Measurements from ENCODE around the gene OBP2B. TPM values are rescaled to one million over a fixed set of nuclear protein-coding genes. Genes with fewer than 3 reads are reported as not detected.
"Not testable (repeated sequence)": the region's sequence is repeated elsewhere in the genome, so short reads cannot be mapped to it uniquely, and the experiment has no call there.

OBP2B gene
- polyA plus RNA-seq, 3 donors, result not detected

DNA sequence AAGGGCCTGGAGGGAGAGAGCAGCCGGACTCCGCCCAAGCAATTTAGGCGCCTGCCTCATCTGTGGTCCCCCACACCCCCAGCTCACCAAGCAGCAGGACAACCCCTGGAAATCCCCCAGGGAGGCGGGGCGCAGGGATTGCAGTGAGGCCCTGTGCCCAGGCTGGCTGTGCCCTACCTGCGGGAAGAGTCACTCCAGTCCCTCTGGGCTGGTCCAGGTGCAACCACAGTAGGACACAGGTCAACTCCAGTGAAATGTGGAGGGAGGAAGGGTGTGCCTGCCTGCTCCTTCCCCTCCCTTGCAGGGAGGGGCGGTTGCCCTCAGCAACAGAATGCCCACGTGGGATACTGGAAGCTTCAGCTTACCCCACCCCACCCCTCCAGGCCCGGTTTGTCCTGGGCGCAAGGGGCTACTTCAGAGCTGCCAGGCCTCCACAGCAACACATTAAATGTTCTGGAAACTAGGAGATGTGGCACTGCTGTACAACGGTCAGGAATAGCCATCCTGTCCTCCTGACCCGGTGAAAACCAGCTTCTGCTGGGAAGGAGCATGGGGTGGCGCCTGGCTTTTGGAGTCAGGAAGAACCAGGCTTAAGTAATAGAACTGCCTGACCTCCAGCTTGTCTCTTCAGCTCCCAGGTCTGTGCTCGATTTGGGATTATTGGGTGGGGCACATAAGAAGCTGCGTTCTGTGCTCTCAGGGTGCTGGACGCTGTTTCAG is 43.4 kb upstream of the OBP2B start:
- no peak overlapping the region for H2AFZ ChIP-seq (ENCODE audit: insufficient read depth, low read depth, low read length, poor library complexity, severe bottlenecking)
- 84% methylated on average over 4 of the region's 16 CpGs for WGBS (ENCODE audit: insufficient coverage)
- no peaks in the 10 kb centered on the region for H3K36me3 ChIP-seq (replicated peaks in 1 of 2; ENCODE audit: control insufficient read depth in 1 of 2, insufficient read depth in 2 of 2, low read length in 2 of 2)
- H3K27me3 ChIP-seq (ENCODE audit: control insufficient read depth in 2 of 2, insufficient read depth in 2 of 2, low read length in 2 of 2), result peaks cover 0 to 3% of the 10 kb centered on the region in 2 donors
- H3K4me3 ChIP-seq (replicated peaks in 1 of 3; ENCODE audit: low read depth in 2 of 3, low read length in 3 of 3), result no peak overlapping the region
- intact Hi-C loops (cut with micrococcal nuclease), result no loop called here
- H3K4me1 Mint-ChIP-seq, result peaks cover 4% of the 10 kb centered on the region
- H3K27me3 Mint-ChIP-seq (ENCODE audit: low read depth in 3 of 3), result peaks cover 0 to 4% (median 2%) of the 10 kb centered on the region in 3 donors
- H3K4me3 Mint-ChIP-seq, result no peak overlapping the region
- H3K4me1 ChIP-seq (ENCODE audit: control insufficient read depth in 1 of 2, insufficient read depth in 2 of 2, low read length in 2 of 2), result peaks cover 0 to 13% of the 10 kb centered on the region in 2 donors
- no peak overlapping the region for H3K27ac Mint-ChIP-seq
- H3K79me2 ChIP-seq (ENCODE audit: insufficient read depth, low read length), result no peaks in the 10 kb centered on the region
- DNase-seq, result no peak
- no peaks in the 10 kb centered on the region for H3K9me3 ChIP-seq (replicated peaks in 1 of 2; ENCODE audit: control insufficient read depth in 1 of 2, insufficient read depth in 1 of 2, low read length in 2 of 2)
- TF ChIP-seq, protein P1, sequence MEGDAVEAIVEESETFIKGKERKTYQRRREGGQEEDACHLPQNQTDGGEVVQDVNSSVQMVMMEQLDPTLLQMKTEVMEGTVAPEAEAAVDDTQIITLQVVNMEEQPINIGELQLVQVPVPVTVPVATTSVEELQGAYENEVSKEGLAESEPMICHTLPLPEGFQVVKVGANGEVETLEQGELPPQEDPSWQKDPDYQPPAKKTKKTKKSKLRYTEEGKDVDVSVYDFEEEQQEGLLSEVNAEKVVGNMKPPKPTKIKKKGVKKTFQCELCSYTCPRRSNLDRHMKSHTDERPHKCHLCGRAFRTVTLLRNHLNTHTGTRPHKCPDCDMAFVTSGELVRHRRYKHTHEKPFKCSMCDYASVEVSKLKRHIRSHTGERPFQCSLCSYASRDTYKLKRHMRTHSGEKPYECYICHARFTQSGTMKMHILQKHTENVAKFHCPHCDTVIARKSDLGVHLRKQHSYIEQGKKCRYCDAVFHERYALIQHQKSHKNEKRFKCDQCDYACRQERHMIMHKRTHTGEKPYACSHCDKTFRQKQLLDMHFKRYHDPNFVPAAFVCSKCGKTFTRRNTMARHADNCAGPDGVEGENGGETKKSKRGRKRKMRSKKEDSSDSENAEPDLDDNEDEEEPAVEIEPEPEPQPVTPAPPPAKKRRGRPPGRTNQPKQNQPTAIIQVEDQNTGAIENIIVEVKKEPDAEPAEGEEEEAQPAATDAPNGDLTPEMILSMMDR (IDR thresholded peaks at IDR 0.05), result no peak
- H4K20me1 ChIP-seq (ENCODE audit: insufficient read depth, low read length), result no peaks in the 10 kb centered on the region
- H3K4me2 ChIP-seq (replicated peaks; ENCODE audit: extremely low read depth, low read length, poor library complexity, severe bottlenecking), result no peak overlapping the region
- no peaks in the 10 kb centered on the region for H3K36me3 Mint-ChIP-seq
- peaks cover 0 to 3% (median 0%) of the 10 kb centered on the region in 7 donors for H3K9me3 Mint-ChIP-seq
- no peak overlapping the region for H3K9ac ChIP-seq (ENCODE audit: insufficient read depth, low read length, poor library complexity, severe bottlenecking)
- H3K27ac ChIP-seq (ENCODE audit: low read depth in 1 of 2, low read length in 2 of 2), result no peak overlapping the region

DNA sequence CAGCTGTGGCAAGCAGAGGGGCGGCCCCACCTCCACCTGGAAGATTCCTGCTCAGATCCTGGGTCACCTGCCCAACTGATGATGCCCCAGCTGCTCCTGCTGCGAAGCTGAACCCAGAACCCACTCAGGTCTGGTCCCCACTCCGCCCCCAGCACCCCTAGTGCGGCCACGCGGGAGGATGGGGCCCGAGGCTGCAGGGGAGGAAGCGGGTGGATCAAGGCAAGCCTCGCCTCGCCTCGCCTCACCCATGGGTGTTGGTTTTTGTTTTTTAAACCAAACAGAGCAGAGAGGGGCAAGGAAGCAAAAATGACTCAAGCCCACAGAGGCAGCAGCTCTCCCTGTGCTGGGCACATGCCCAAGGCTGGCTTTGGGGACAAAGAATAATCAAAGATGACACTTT is 42.7 kb upstream of the OBP2B start:
- DNase-seq, result no peak
- H2AFZ ChIP-seq (ENCODE audit: insufficient read depth, low read depth, low read length, poor library complexity, severe bottlenecking), result no peak overlapping the region
- H3K27me3 Mint-ChIP-seq (ENCODE audit: low read depth in 3 of 3), result peaks cover 0 to 2% (median 2%) of the 10 kb centered on the region in 3 donors
- no peaks in the 10 kb centered on the region for H3K36me3 Mint-ChIP-seq
- H3K4me3 Mint-ChIP-seq, result no peak overlapping the region
- no peaks in the 10 kb centered on the region for H4K20me1 ChIP-seq (ENCODE audit: insufficient read depth, low read length)
- TF ChIP-seq, protein P1 (IDR thresholded peaks at IDR 0.05), result no peak
- H3K9me3 Mint-ChIP-seq, result peaks cover 0 to 3% (median 0%) of the 10 kb centered on the region in 7 donors
- WGBS (ENCODE audit: insufficient coverage), result 78% methylated on average over 8 of the region's 11 CpGs
- peaks cover 0 to 3% of the 10 kb centered on the region in 2 donors for H3K27me3 ChIP-seq (ENCODE audit: control insufficient read depth in 2 of 2, insufficient read depth in 2 of 2, low read length in 2 of 2)
- H3K4me1 Mint-ChIP-seq, result peaks cover 3% of the 10 kb centered on the region
- no peaks in the 10 kb centered on the region for H3K9me3 ChIP-seq (replicated peaks in 1 of 2; ENCODE audit: control insufficient read depth in 1 of 2, insufficient read depth in 1 of 2, low read length in 2 of 2)
- H3K4me2 ChIP-seq (replicated peaks; ENCODE audit: extremely low read depth, low read length, poor library complexity, severe bottlenecking), result no peak overlapping the region
- H3K27ac Mint-ChIP-seq, result no peak overlapping the region
- no peaks in the 10 kb centered on the region for H3K79me2 ChIP-seq (ENCODE audit: insufficient read depth, low read length)
- H3K4me3 ChIP-seq (replicated peaks in 1 of 3; ENCODE audit: low read depth in 2 of 3, low read length in 3 of 3), result no peak overlapping the region
- peaks cover 0 to 13% of the 10 kb centered on the region in 2 donors for H3K4me1 ChIP-seq (ENCODE audit: control insufficient read depth in 1 of 2, insufficient read depth in 2 of 2, low read length in 2 of 2)
- no peaks in the 10 kb centered on the region for H3K36me3 ChIP-seq (replicated peaks in 1 of 2; ENCODE audit: control insufficient read depth in 1 of 2, insufficient read depth in 2 of 2, low read length in 2 of 2)
- no peak overlapping the region for H3K27ac ChIP-seq (ENCODE audit: low read depth in 1 of 2, low read length in 2 of 2)
- no peak overlapping the region for H3K9ac ChIP-seq (ENCODE audit: insufficient read depth, low read length, poor library complexity, severe bottlenecking)
- intact Hi-C loops (cut with micrococcal nuclease), result no loop called here

DNA sequence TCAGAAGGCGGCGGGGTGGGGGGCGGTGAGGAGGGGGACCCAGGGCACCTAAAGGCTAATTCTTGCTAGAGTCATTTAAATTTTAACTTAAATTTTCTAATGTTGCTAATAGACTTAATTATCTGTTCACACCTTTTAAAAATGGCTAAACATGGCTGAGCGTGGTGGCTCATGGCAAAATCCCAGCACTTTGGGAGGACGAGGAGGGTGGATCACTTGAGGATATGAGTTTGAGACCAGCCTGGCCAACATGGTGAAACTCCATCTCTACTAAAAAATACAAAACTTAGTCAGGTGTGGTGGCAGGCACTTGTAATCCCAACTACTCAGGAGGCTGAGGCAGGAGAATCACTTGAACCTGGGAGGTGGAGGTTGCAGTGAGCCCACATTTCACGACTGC is 42.2 kb upstream of the OBP2B start:
- DNase-seq; H3K27me3 ChIP-seq (ENCODE audit: control insufficient read depth in 2 of 2, insufficient read depth in 2 of 2, low read length in 2 of 2); H3K27ac ChIP-seq (ENCODE audit: low read depth in 1 of 2, low read length in 2 of 2); intact Hi-C loops (cut with micrococcal nuclease); H3K4me3 ChIP-seq (replicated peaks in 1 of 3; ENCODE audit: low read depth in 2 of 3, low read length in 3 of 3); H3K79me2 ChIP-seq (ENCODE audit: insufficient read depth, low read length); H4K20me1 ChIP-seq (ENCODE audit: insufficient read depth, low read length); H3K4me3 Mint-ChIP-seq; H3K4me2 ChIP-seq (replicated peaks; ENCODE audit: extremely low read depth, low read length, poor library complexity, severe bottlenecking); H3K27me3 Mint-ChIP-seq (ENCODE audit: low read depth in 3 of 3); H3K9me3 ChIP-seq (replicated peaks in 1 of 2; ENCODE audit: control insufficient read depth in 1 of 2, insufficient read depth in 1 of 2, low read length in 2 of 2); H3K36me3 Mint-ChIP-seq; H2AFZ ChIP-seq (ENCODE audit: insufficient read depth, low read depth, low read length, poor library complexity, severe bottlenecking); H3K9me3 Mint-ChIP-seq; H3K27ac Mint-ChIP-seq; H3K9ac ChIP-seq (ENCODE audit: insufficient read depth, low read length, poor library complexity, severe bottlenecking); H3K4me1 Mint-ChIP-seq; H3K36me3 ChIP-seq (replicated peaks in 1 of 2; ENCODE audit: control insufficient read depth in 1 of 2, insufficient read depth in 2 of 2, low read length in 2 of 2): not testable (repeated sequence)
- WGBS (ENCODE audit: insufficient coverage), result no CpG with 5 or more reads among the region's 6 CpGs
- peaks cover 0 to 13% of the 10 kb centered on the region in 2 donors for H3K4me1 ChIP-seq (ENCODE audit: control insufficient read depth in 1 of 2, insufficient read depth in 2 of 2, low read length in 2 of 2)
